Endothelial cell of umbilical vein (primary cell): ENCODE data around the gene LRRC27. TPM values are rescaled to one million over a fixed set of nuclear protein-coding genes. Genes with fewer than 3 reads are reported as not detected.

Experiments
- BruUV-seq: library from RNA; stranded (reverse); fragments of 400-500 nt; replicated peaks from 2 replicates; lab custom pipeline; 2021; lab: Mats Ljungman, UMichigan
- CTCF ChIA-PET: fragments of 300-600, 350-600 bp; sonication (Branson Sonifier 250); formaldehyde crosslinking; loops from one replicate; lab custom pipeline; 2021; ENCODE audit warnings: antibody characterized with exemption, inconsistent platforms; lab: Charles Lee
- POLR2A ChIA-PET: fragments of 300-600, 350-600 bp; sonication (Branson Sonifier 250); formaldehyde crosslinking; loops from one replicate; lab custom pipeline; 2021; ENCODE audit warnings: antibody characterized with exemption, inconsistent platforms; lab: Charles Lee
- DNase-seq: peaks from one replicate; pipeline ENCODE4 v3.0.0-alpha.2; 2011; ENCODE audit warnings: low read depth, low spot score
- FAIRE-seq: peaks from 2 replicates; lab custom pipeline; 2011; peaks lifted over from hg19 to GRCh38; lab: Jason Lieb, UNC
- H2AFZ ChIP-seq: 2 replicates; pipeline ENCODE4 v1.6.0; 2012; ENCODE audit warnings: low read depth, low read length, control low read depth, inconsistent platforms
- H3K27ac ChIP-seq: 2 replicates; pipeline ENCODE4 v1.5.1; 2011; ENCODE audit warnings: low read depth, mild to moderate bottlenecking, control low read depth, low read length, moderate library complexity; ENCODE audit not compliant: insufficient read depth
- H3K27me3 ChIP-seq, 2 experiments: 2 replicates each; pipeline versions ENCODE4 v1.6.0 to v1.6.1; 2011; ENCODE audit warnings: low read length in 2 of 2, mixed read lengths in 1 of 2; ENCODE audit not compliant: control insufficient read depth in 2 of 2, insufficient read depth in 2 of 2
- H3K36me3 ChIP-seq, 2 experiments: 2 replicates in 1 of 2; 3 replicates in 1 of 2; pipeline ENCODE4 v1.5.1; 2011; ENCODE audit warnings: low read length in 2 of 2, mild to moderate bottlenecking in 1 of 2, moderate library complexity in 1 of 2; ENCODE audit not compliant: control insufficient read depth in 2 of 2, insufficient read depth in 2 of 2; ENCODE audit errors: extremely low read depth in 1 of 2
- H3K4me1 ChIP-seq: 3 replicates; pipeline ENCODE4 v1.5.1; 2011; ENCODE audit warnings: mild to moderate bottlenecking, low read length; ENCODE audit not compliant: control insufficient read depth, insufficient read depth; ENCODE audit errors: extremely low read depth
- H3K4me2 ChIP-seq: 2 replicates; pipeline ENCODE4 v1.6.1; 2011; ENCODE audit warnings: low read length, control low read depth, mixed read lengths; ENCODE audit not compliant: insufficient read depth
- H3K4me3 ChIP-seq, 3 experiments: fragments of 200-600 bp in 1 of 3; sonication (generic), shearing (Covaris generic) in 1 of 3; replicated peaks in 1 of 3; 2 replicates each; pipeline ENCODE4 v1.5.1; 2011 to 2016; ENCODE audit warnings: control low read depth in 3 of 3, low read length in 3 of 3, mild to moderate bottlenecking in 2 of 3, inconsistent platforms in 1 of 3, low read depth in 1 of 3, moderate library complexity in 1 of 3; ENCODE audit not compliant: insufficient read depth in 1 of 3
- H3K79me2 ChIP-seq: 2 replicates; pipeline ENCODE4 v1.6.0; 2012; ENCODE audit warnings: low read length, inconsistent platforms; ENCODE audit not compliant: control insufficient read depth, insufficient read depth
- H3K9ac ChIP-seq: replicated peaks from 2 replicates; pipeline ENCODE3; 2011; ENCODE audit warnings: low read length, control low read depth; ENCODE audit not compliant: insufficient read depth; ENCODE audit errors: extremely low read depth
- H3K9me1 ChIP-seq: replicated peaks from 3 replicates; pipeline ENCODE4 v1.6.0; 2011; ENCODE audit warnings: mild to moderate bottlenecking, low read length; ENCODE audit not compliant: control insufficient read depth, insufficient read depth; ENCODE audit errors: extremely low read depth
- H3K9me3 ChIP-seq: replicated peaks from 2 replicates; pipeline ENCODE4 v1.5.1; 2012; ENCODE audit warnings: low read length, inconsistent platforms; ENCODE audit not compliant: control insufficient read depth, insufficient read depth
- H4K20me1 ChIP-seq: replicated peaks from 2 replicates; pipeline ENCODE3; 2011; ENCODE audit warnings: mild to moderate bottlenecking, low read length; ENCODE audit not compliant: control insufficient read depth, insufficient read depth; ENCODE audit errors: extremely low read depth
- CTCF ChIP-seq, 2 donors: IDR thresholded peaks; 1 replicate in 1 of 2; 2 replicates in 1 of 2; pipeline ENCODE4 v1.5.1; 2011; ENCODE audit warnings: low read length in 2 of 2, mild to moderate bottlenecking in 2 of 2, moderate library complexity in 2 of 2, control low read depth in 1 of 2, inconsistent platforms in 1 of 2, low read depth in 1 of 2; ENCODE audit not compliant: insufficient read depth in 1 of 2; ENCODE audit errors: extremely low read depth in 1 of 2
- EZH2 ChIP-seq: IDR thresholded peaks from 2 replicates; pipeline ENCODE4 v1.6.1; 2012; ENCODE audit warnings: borderline replicate concordance, low read depth, mild to moderate bottlenecking, moderate library complexity, low read length, inconsistent platforms; ENCODE audit not compliant: severe bottlenecking
- FOS ChIP-seq: IDR thresholded peaks from 2 replicates; pipeline ENCODE4 v1.6.1; 2011; ENCODE audit warnings: mild to moderate bottlenecking, low read length, moderate library complexity, borderline replicate concordance; ENCODE audit not compliant: insufficient read depth
- GATA2 ChIP-seq: IDR thresholded peaks from 2 replicates; pipeline ENCODE4 v1.7.0; 2011; ENCODE audit warnings: low read depth, mild to moderate bottlenecking, moderate library complexity, mixed read lengths, low read length; ENCODE audit not compliant: insufficient read length, insufficient read depth
- JUN ChIP-seq: IDR thresholded peaks from 2 replicates; pipeline ENCODE4 v1.6.1; 2011; ENCODE audit warnings: borderline replicate concordance, low read depth; ENCODE audit not compliant: insufficient read length, insufficient read depth
- MAX ChIP-seq: IDR thresholded peaks from 2 replicates; pipeline ENCODE4 v1.6.1; 2011; ENCODE audit not compliant: insufficient read depth, insufficient read length
- MYC ChIP-seq: IDR thresholded peaks from one replicate; pipeline ENCODE4 v1.6.1; 2011; ENCODE audit warnings: mild to moderate bottlenecking, low read depth, low read length
- POLR2A ChIP-seq: IDR thresholded peaks from 2 replicates; pipeline ENCODE4 v1.6.1; 2012; ENCODE audit warnings: low read depth, mild to moderate bottlenecking, control low read depth, low read length
- POLR2AphosphoS5 ChIP-seq: IDR thresholded peaks from 2 replicates; pipeline ENCODE4 v1.6.1; 2012; ENCODE audit warnings: low read depth, mild to moderate bottlenecking, control low read depth, low read length, moderate library complexity; ENCODE audit not compliant: insufficient read depth
- dilution Hi-C: fragments of 300-500 bp; cut with MboI; formaldehyde crosslinking; loops from one replicate; pipeline ENCODE4 v1.15.0; 2019; ENCODE audit warnings: low sequenced_read_pairs; ENCODE audit not compliant: extremely low pct_ligation_motif_present
- intact Hi-C: fragments of 100-400 bp; cut with micrococcal nuclease; formaldehyde crosslinking; loops from one replicate; pipeline ENCODE4 v1.10.0; 2022
- polyA plus RNA-seq, 4 experiments: library from polyadenylated mRNA; depleted of rRNA in 3 of 4; stranded (reverse) in 3 of 4; unstranded in 1 of 4; fragments of >200 nt; gene quantifications; 2 replicates each; pipeline versions ENCODE4 v1.2.1 to v1.2.3, GENCODE V29; 2011 to 2012; ENCODE audit warnings: missing spikeins in 1 of 4
- total RNA-seq: library from RNA; stranded (reverse); gene quantifications from 2 replicates; pipeline ENCODE4 v1.2.3, GENCODE V29; 2021

Gene LRRC27
- total and polyA plus RNA-seq, 2 donors (not counting 3 experiments of a cell fraction or from before 2014, with no cell fraction given), result 8.3 to 13.6 TPM

DNA sequence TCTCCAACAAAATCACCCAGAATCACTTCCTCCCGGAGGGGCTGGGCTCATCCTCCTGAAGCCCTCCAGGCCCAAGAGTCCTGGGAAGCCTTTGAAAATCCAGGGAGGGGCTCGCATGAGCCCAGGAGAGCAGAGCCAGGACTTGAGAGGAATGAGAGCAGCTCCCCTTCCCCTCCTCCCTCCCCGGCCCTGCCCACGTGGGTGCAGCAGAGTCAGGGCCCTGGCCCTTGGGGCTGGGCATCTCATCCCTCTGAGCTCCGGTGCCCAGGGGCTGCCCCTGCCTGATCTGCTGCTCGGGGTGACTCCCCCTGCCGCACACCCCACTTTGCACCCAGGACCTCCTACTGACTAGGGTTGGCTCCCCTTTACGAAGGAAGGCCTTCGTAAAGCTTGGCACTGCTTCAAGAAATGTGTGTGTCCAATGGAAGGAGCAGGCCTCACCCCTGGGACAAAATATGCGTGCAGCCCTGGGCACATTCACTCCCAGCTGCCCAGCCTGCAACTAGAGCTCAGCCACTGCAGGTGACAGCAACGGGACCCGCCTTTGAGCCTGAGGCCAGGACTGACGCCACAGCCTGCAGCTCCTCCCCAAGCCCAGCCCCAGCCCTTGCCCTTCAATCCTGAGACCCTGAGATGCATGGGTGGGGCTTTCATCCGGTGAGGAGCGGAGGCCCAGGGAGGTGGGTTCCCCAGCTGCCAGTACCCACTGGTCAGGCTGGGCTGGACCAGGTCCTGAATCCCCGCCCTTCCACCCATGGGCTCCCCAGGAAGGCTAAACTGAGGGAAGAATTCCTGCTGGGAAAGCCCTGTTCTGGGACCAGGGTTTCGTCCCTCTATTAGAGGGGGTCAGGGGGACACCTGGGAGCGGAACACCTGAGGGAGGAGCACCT, 86.8 kb downstream of the LRRC27 start:
- Histone ChIP-seq H3K4me3 (no peak overlapping the region), H3K4me1 (peaks cover 15% of the 10 kb centered on the region), H3K79me2 (no peaks in the 10 kb centered on the region), H3K9me3 (no peaks in the 10 kb centered on the region), H3K36me3 (no peaks in the 10 kb centered on the region), H2AFZ (no peak overlapping the region), H3K4me2 (no peak overlapping the region), H3K27ac (peak overlapping the region; percentile 21), H4K20me1 (no peaks in the 10 kb centered on the region), H3K9me1 (no peaks in the 10 kb centered on the region), H3K9ac (no peak overlapping the region), H3K27me3 (no peaks in the 10 kb centered on the region)
- dilution Hi-C loops, result no loop called here
- CTCF ChIA-PET, result interaction anchor here (1.2 to 1.4 kb wide), 2 partner anchors 9 to 26 kb away, joined by 3 read pairs; no protein-coding TSS in a partner anchor
- FAIRE-seq, result no peak
- no TSS peak for BruUV-seq
- no peak for DNase-seq
- TF ChIP-seq MYC (no peak), POLR2AphosphoS5 (no peak), GATA2 (no peak), FOS (no peak), CTCF (IDR thresholded peaks at IDR 0.05; ENCODE audit: extremely low read depth in 1 of 2, insufficient read depth in 1 of 2, low read depth in 1 of 2, low read length in 2 of 2) (no peak), JUN (no peak), POLR2A (no peak), EZH2 (no peak), MAX (no peak)
- POLR2A ChIA-PET, result no interaction called here
- intact Hi-C loops, result loop anchor here (1.0 kb wide), 1 partner anchor 10 kb away; no protein-coding TSS in a partner anchor
